ENCODE data around the gene KIAA1614.
A peak's percentile ranks its signal among the peaks of the same experiment; 100 is the strongest.

The KIAA1614 gene

GRCh38 chr1:180909005-180909414 is 3.7 kb upstream of the KIAA1614 start:
- DNase-seq = no peak

DNA sequence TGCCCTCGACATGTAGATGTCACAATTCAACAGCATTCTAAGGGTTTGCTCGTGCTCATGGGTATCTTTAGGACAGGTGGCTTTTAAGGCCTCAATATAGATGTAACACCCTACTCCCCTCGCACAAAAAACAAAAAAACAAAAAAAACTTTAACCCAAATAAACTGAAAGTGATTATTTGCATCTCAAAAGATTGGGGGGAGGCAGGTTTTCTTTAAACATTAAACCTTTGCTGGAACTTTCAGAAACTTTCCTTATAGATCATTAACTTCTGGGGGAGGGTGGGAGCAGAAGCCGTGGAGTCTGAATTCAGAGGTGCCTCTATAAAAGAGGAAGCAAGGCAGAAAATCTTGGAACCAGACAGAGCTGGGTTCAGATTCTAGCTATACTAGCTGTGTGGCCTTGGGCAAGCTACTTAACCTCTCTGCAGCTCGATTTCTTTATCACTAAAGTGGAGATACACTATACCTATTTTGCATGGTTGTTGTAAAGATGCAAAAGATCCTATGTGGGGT is 3.2 kb upstream of the KIAA1614 start:
- DNase-seq = no peak

- no peak for DNase-seq
Measured at GRCh38 chr1:180911640-180912191, 981 bp upstream of the KIAA1614 start.

DNA sequence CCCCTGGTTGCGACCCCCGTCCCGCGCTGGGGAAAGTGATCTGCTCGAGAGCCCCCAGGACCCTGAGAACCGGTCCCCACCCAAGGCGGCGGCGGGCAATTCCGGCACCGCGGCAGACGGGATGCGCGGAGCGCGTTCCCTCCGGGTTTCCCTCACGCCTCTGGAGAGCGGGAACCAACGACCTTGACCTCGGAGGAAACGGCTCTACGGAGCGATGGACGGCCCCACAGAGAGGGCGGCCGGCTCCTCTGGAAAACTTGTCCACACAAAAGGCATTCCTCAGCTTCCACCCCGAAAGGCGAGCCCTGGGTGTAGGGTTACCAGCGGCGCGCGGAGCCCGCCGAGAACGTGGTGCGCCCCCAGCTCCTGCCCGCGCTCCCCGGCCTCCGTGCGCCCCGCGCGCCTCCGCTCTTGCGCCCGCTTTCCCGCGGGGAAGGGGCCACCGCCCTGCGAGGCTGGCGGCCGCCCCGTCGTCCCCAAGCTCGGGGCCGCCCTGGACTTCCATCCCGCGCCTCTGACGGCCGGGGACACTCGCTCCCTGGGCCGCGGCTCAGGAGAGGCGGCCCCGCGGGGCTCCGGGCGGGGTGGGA is 391 bp upstream of the KIAA1614 start:
- no peak for DNase-seq

- peak; percentile 28 for DNase-seq
Measured at GRCh38 chr1:180915426-180915965, 2.8 kb downstream of the KIAA1614 start.

DNA sequence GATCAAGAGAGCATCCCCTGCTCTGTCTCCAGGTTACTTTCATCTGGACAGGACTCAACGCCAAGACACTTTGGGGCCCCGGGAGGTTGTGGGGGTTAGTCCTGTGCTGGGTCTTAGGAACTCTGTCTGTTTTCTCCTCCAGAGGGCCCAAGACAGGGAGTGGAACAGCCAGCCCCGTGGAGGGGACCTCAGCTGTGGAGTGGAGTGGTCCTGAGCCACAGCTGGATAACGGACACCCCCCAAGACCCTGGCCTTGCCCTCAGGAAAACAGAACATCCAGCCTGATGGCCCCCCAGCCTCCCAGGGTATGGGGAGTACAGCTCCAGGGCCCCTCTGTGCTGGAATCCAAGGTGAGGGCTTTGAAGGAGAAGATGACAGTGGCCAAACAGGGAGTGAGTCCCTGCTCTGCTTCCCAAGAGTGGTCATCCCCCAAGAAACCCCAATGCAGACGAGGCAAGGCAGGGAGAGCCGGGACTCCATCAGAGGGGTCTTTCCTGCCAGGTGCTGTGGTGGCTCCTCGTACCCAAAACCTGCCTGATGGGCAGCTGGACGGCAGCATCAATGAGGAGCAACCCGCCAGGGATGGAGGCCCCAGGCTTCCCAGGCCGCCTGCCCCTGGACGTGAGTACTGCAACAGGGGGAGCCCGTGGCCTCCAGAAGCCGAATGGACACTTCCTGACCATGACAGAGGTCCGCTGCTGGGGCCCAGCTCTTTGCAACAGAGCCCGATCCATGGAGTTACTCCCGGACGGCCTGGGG is 3.5 kb downstream of the KIAA1614 start:
- DNase-seq = no peak

DNA sequence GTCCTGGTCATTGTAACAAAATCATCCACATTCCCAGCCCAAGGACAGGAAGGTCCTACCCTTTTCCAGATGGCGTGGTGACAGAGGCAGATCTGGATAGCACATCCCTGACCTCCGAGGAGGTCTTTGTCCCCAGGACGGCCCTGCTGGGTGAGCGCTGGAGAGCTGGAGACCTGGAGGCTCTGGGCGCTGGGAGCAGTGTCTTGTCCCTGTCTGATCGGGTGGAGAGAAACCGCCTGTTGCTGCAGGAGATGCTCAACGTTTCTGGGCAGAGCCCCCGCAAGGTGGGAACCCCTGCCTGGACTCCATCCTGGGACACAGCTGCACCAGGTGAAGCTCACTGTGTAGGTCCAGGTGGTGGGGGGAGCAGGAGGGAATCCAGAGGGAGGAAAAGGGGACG is 4.1 kb downstream of the KIAA1614 start:
- no peak for DNase-seq

DNA sequence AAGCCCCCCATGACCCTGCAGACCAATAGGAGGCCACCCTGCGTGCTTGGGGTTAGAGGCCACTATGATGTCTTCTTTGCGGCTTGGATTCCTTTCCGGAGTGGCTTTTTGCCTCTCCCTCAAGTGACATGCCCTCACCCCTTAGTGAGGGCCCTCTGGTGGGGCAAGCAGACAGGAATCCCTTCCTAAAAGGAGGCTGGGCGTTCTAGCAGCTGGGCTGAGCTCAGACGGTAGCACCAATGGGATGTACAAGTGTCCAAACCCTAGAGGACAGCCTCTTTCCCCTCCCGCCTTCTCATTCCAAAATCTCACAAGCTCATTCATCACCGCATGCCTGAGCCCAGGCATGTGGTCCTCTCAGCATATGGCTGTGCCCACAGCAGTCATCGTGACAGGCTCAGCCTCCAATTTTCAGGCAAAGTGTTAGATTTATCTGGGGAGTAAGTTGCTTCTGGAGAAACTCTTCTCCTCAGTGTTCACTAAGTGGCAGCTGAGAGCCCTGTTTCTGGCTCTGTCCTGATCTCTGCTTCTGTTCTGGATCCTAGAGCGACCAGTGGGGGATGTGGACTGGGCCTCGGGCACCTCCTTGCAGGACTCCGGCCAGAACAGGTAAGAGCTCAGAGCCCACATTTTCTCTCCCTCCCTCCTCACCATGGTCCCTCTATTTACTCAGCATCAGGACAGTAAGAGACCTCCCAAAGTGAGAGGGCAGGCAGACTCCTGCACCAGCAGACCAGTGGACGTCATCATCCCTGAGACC is 4.8 kb downstream of the KIAA1614 start:
- DNase-seq = peak; percentile 33

- DNase-seq = no peak
Measured at GRCh38 chr1:180918519-180918918, 5.8 kb downstream of the KIAA1614 start.

- no peak for DNase-seq
Measured at GRCh38 chr1:180919183-180919700, 6.5 kb downstream of the KIAA1614 start.

GRCh38 chr1:180920193-180920592 is 7.5 kb downstream of the KIAA1614 start:
- no peak for DNase-seq

DNA sequence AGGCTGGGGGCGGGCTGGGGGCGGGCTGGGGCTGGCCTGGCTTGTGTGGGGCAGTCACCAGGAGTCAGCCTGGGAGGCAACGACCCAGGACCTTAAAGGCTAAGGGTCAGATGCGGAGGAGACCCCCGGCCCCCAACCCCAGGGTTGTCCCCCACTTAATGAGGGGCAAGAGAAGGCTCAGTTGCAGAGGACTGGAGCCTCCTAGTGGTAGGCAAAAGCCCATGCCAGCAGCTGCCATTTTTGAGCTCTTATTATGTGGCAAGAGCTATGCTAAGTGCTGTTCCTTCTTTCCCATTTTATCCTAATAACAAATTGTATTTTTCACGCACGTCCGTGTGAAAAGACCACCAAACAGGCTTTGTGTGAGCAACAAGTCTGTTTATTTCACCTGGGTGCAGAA is 8.0 kb downstream of the KIAA1614 start:
- no peak for DNase-seq

- DNase-seq = no peak
Measured at GRCh38 chr1:180921386-180921785, 8.7 kb downstream of the KIAA1614 start.

GRCh38 chr1:180921891-180922630 is 9.4 kb downstream of the KIAA1614 start:
- DNase-seq = no peak

DNA sequence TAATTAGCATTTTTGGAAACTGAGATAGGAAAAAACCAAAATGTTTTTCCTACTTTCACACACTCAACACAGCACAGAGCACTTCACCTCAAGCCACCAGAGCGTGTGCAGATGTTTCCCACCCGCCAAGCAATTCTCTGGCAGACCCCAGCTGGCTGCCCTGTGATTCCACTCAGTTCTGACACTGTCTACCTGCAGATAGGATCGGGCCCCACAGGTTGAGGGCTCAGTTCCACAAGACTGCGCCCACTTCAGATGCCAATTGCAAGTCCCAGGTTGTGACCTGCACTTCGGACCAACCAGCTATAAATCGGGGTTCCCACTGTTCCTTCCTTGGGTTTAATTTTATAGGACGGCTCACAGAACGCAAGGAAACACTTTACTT is 9.9 kb downstream of the KIAA1614 start:
- DNase-seq = no peak

GRCh38 chr1:180923021-180923841 is 10.5 kb downstream of the KIAA1614 start:
- peak; percentile 61 for DNase-seq

DNA sequence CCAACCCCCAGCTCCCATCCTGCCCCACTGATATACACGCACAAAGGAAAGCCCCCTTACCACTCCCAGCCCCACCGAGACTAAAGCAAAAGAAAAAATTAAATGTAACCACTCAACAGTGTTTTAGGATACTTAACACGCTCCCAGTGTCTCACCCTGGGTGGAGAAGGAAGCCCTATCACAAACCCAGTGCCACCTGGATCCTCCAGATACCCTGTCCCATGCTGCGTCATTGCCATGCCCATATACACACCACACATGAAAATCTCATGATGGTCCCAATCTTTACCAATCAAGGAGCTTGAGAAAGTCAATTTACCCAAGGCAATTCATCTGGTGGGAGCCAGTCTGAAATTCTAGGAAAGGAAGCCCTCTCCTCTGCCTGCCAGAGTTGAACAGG is 11.2 kb downstream of the KIAA1614 start:
- peak; percentile 63 for DNase-seq

DNA sequence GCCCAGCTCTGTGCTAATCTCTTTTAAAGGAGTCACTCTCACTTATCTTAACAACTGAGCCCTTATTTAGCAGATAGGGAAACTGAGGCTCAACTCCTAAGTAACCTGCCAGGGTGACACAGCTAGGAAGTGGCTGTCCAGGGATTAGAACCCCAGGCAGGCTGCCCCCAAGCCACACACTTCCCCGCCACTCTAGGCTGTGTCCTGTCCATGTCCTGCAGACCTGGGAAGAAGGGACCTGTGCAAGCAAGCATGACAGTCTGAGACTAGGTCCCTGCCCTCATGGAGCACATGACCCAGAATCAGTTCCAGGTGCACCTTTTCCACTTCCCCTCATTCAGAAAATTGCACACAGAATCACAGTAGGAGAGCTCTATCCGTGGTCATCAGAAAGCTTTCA is 12.2 kb downstream of the KIAA1614 start:
- no peak for DNase-seq

GRCh38 chr1:180925471-180926051 is 12.9 kb downstream of the KIAA1614 start:
- DNase-seq = no peak

DNA sequence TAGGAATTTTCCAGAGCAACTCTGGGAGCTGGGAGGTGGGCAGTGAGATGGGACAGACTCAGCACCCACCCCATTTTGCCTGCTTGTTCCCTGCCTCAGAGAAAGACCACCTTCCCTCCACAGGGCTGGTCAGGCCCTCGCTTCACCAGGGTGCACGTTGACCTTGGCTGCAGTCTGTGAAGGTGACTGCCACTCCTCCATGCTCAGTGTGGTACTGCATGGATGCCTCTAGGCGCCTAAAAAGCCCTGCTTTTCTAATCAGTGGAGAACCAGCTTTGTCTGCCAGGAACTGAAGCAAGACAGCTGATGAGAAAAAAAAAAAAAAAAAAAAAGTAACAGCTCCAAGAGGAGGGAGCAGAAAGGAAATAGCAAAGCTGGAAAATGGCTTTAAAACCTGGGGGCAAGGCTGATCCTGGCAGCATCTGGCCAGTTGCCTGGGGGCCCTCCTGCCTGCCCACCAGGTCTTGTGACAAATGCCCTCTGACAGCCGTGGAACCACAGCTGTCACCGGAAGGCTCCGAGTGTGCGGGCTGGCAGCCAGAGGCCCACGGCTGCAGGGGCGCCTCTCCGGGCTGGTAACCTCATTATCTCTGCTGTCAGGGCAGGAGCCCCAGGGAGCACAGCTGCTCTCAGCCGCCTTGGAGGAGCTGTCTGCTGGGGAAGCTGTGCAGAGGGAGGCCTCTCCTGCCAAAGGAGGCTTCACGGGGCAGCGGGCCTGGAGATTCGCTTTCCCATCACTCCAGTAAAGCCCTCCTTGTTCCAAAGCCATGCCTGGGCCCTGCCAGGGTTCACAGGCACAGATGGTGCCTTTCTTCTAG is 13.7 kb downstream of the KIAA1614 start:
- peak; percentile 93 for DNase-seq

Data from hematopoietic multipotent progenitor cell treated with erythropoietin and hydrocortisone succinate and interleukin-3 and kit ligand, for 4 days (in vitro differentiated cells).